HG03342 (cell line): ENCODE data around the gene IRAK3.
"Not testable (repeated sequence)": the region's sequence is repeated elsewhere in the genome, so short reads cannot be mapped to it uniquely, and the experiment has no call there.

Source experiments
- ATAC-seq: cut with Tn5 transposase; IDR thresholded peaks from one replicate; pipeline ENCODE4 v1.9.1; 2021; ENCODE audit warnings: mild to moderate bottlenecking, moderate library complexity; ENCODE audit not compliant: unreplicated experiment

The IRAK3 gene

GRCh38 chr12:66211573-66211972 lies 22.6 kb downstream of the IRAK3 start:
- not testable (repeated sequence) for ATAC-seq

- not testable (repeated sequence) for ATAC-seq
Observed at GRCh38 chr12:66213011-66213410, 24.0 kb downstream of the IRAK3 start.

DNA sequence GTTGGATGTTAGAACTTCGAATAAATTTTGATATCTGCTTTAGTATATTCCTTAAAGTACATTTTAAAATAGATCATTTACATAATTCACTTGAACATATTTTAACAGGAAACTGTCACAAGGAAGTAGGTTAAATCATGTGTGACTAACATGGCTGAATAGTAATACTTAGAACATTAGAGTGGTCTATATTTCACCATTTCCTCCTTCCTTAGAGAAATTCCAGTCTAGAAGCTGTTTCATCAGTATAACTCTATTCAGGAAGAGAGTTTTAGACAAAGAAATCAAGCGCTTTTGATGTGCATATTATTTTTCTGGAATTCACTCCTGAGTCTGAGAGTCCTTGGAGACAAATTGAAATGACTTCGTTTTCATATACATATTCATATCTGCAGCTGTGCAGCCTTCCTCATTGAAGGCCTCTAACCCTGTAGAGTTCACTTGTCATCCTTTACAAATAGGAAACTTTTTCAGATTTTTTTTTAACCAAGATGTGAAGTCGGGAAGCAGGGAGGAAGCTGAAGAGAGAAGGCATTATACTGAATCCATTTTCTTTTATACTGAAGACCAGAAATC lies 28.4 kb downstream of the IRAK3 start:
- no peak for ATAC-seq

DNA sequence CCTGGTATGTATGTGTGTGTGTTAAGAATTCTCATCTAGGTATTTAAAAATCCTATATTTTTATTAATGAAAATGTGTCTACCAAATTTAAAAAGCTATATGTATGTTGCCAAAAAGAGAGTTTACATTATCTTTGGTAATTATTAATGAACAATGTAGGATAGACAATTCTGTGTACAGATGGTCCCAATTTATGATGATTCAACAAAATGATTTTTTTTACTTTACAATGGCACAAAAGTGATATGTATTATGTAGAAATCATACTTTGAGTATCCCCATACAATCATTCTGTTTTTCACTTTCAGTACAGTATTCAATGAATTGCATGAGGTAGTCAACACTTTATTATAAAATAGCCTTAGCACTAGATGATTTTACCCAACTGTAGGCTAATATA lies 39.4 kb downstream of the IRAK3 start:
- no peak for ATAC-seq

DNA sequence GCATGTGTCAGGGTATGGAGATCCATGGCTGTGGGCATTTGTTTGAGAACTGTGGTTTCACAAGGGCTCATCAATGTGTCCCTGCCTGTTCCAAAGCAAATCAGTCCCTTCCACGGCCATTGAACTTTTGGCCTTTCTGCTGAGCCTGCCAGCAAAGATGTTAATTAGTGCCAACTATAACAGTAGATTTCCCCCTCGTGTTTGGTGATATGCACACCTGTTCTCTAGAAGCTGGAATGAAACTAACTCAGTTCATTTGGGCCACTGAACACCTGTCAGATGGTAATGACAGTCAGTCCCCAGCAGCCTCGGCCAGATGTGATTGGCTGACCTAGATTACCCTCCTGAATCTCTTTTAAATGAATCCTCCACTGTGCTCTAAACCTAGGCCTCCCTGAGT lies 43.2 kb downstream of the IRAK3 start:
- ATAC-seq, result peak; percentile 45

DNA sequence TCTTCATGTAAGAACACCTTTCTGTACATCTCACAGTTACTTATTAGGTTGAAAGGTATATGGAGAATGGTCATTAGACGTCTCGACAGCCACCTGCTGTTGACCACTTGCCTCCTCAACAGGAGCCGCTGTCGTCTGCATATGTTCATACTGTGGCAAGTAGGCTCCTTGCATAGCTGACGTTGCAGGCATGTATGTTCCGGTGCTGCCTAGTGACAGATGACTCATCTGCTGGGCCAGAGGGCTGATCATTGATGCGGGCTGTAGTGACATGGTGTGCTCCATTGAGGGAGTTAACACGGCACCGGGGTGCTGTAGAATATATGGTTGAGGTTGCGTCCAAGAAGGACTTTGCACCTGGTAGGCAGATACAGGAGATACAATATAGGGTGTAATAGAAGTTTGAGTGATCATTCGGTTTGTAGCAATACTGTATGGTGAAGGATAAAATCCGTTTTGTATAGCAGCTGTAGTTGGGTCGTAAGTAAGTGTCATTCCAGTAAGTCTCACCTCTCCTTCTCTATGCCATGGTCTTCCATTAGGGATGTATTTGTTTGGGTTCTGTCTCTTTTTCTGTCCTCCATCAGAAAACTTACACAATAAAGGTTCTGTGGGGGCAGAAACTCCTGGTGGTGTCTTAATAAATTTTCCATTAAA lies 45.2 kb downstream of the IRAK3 start:
- peak; percentile 50 for ATAC-seq

- peak; percentile 62 for ATAC-seq
Observed at GRCh38 chr12:66234773-66235625, 46.0 kb downstream of the IRAK3 start.

DNA sequence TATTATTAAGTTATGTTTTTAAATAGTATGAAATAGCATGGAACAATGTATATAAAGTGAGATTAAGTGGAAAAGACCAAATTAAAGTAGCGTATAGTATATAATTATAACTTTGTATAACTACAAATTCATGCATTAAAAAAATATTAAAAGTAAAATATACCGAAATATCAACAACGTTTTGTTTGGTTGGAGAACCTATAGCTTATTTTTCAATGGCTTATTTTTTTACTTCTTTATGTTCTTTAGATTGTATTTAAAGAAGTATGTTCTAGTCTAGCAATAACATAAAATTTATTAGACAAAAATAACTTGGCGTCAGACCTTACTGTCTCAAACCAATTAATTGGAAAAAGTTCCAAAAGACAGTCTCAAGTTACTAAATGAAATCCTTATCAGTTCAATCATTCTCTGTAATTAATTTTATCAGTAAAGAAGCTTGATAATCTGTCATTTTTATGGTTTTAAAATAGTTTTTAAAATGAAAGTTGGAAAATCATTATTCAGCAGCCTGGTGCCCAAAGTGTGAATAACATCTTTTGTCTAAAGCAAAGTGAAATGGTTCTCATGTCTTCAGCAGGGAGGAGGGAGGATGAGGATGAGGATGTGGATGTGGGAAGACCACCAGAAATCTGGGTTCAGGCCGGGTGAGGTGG lies 46.7 kb downstream of the IRAK3 start:
- ATAC-seq, result no peak

DNA sequence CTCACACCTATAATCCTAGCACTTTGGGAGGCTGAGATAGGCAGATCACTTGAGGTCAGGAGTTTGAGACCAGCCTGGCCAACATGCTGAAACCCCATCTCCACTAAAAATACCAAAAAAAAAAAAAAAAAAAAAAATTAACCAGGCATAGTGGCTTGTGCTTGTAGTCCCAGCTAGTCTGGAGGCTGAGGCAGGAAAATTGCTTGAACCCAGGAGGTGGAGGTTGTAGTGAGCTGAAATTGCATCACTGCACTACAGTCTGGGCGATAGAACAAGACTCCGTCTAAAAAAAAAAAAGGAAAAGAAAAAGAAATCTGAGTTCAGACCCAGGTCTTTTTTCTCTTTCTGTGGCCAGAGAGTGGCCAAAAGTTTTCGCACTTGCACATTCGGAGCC lies 47.3 kb downstream of the IRAK3 start:
- not testable (repeated sequence) for ATAC-seq

DNA sequence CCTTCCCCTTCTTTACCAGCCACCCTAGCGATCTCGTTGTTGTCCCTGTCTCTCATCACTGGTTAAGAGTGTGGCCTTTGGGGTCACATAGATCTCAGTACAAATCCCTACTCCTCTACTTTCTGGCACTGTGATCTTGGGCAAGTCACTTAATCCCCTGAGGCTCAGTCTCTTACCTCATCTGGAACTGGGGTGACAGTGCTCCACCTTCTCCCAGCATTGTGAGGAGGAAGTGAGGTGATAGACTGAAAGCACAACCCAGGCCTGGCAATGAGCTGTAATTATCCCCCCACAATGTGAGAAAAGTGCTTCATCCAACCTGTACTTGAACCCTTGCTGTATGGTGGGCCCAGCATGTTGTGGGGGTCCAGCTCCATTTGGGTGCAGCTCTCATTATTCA lies 48.0 kb downstream of the IRAK3 start:
- no peak for ATAC-seq

DNA sequence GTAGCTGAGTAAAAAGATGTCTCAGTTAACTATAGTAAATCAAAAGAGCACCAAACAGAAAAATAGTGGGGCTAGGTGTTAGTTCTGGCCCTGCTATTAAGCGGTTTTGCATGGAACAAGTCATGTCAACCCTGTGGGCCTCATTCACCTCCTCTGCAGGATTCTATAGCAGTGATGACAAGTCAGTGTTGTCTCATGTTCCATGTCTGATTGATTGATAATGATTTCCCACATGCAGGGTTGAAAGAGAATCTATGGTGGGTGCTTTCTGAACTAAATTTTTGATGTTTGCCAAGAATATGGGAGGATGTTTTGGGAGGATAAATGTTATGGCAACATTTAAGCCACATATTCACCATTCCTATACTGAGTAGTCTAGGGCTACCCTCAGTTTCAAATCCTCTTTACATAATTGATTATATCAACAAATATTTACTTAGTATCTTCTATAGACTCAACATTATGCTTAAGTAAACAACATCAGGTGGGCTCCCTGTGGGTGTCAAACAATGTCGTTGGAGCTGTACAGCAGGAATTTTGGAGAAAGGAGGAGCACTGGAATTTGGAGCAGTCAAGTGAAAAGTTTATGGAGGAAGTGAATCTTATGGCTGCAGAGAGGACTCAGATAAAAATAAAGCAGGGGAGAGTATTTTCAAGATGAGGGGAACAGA lies 48.6 kb downstream of the IRAK3 start:
- no peak for ATAC-seq

DNA sequence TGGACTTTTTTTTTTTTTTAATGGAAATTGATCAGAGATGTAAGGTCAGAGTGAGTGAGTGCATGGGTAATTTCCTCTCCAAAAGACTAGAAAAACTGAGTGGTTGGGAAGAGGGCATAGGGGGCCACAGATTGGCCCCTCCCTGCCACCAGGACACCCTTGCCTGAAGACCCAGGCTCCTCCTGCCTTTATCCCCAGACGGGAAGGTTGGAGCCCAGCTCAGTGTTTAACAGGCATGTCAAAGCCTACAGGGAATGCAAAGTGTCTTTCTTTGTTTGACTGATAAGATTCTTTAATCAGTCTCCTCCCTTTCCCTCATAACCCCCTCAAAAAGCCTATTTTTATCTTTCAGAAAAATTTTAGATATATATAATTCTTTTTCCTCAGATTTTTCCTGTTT lies 50.3 kb downstream of the IRAK3 start:
- no peak for ATAC-seq

GRCh38 chr12:66240096-66240820 lies 51.2 kb downstream of the IRAK3 start:
- no peak for ATAC-seq

DNA sequence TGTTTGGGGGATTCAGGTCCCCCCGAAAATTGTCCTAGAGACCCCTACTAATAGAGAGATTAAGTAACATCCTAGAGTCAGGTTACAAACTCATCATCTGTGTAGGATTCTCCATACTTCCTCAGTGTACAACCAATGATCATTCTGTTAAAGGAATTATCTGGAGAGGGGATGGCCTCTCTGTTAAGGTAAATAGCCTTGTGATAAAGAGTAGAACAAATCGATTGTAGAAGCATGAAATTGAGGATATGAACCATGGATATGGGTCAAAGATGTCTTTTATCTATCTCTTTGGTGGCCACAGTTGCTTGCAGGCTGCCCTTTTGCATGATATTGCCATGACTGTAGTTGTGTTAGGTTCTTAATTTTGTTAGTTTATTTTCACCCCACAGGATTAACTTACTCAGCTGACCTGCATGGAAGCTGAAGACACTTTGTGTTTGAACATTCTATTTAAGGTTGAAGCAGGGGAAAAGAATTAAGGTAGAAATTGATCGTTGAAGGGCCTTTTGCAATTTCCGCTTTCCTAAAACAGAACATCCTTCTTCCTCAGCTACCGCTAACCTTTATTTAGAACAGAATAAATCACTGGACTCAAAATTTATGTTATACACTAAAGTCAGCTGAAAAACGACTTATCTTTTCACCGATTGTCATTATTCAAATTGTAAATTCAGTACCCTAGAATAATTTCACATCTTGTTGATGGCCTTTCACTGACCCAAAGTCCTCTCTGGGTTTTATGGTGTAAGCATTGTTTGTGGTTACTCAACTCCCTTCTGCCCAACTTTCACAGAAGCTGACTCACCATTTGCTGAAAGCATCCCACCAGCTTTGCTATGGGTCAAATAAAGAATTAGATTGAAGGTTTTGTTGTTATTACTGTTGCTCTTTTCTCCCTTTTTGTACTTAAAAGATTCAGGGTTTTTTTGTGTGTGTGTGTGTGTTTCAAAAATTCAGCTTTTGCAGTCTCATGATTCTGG lies 52.3 kb downstream of the IRAK3 start:
- ATAC-seq, result no peak

GRCh38 chr12:66242311-66242710 lies 53.3 kb downstream of the IRAK3 start:
- ATAC-seq, result no peak

DNA sequence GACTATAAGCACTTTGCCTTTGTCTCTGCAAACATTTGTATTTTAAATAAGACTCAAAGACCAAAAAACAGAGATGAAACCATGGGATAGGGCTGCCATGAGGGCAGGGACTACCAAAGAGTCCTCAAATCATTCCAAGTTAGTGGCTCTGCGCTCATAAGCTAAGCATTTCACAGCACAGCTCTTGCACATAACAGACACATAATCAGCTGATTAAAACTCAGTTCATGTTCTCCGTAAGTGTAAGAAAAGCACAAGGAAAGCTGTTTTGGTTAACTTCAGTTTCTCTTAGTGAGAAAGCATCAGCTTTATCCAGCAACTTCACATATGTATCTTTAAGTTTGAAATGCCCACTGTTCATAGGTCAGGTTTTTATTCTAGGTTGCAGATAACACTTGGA lies 54.9 kb downstream of the IRAK3 start:
- ATAC-seq, result no peak

- ATAC-seq, result no peak
Observed at GRCh38 chr12:66244446-66244845, 55.4 kb downstream of the IRAK3 start.

GRCh38 chr12:66247741-66248140 lies 58.7 kb downstream of the IRAK3 start:
- ATAC-seq, result no peak

DNA sequence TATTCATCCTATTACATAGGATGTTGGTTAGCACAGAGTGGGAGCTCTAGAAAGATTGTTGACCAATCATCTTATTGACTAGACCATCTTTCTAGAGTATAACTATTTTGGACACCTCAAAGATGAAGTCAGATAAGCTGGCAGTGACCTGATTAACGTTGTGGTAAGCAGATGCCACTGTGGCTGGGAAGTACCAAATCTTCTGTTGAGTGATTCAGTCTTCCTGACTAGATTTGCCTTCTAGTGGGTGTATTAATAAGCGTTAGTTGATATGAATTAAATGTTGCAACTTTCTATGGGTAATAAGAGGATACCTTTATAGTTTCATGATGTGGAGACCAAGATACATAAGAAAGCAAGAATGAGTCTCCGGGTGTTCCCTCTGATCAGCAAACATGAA lies 62.0 kb downstream of the IRAK3 start:
- no peak for ATAC-seq
